ENCODE results near the gene PIGZ.

Gene PIGZ

GRCh38 chr3:196996454-196997265 lies 28.0 kb upstream of the PIGZ start:
- Histone ChIP-seq H3K27me3 (ENCODE audit: control insufficient read depth, insufficient read depth, low read length) (no peaks in the 10 kb centered on the region), H3K27ac (ENCODE audit: low read depth, low read length) (no peak overlapping the region), H3K36me3 (ENCODE audit: control insufficient read depth, insufficient read depth, low read length) (no peaks in the 10 kb centered on the region), H3K9ac (ENCODE audit: low read length) (no peak overlapping the region), H3K4me3 (ENCODE audit: low read length) (no peak overlapping the region), H3K4me1 (ENCODE audit: control insufficient read depth, insufficient read depth, low read length) (no peaks in the 10 kb centered on the region)

DNA sequence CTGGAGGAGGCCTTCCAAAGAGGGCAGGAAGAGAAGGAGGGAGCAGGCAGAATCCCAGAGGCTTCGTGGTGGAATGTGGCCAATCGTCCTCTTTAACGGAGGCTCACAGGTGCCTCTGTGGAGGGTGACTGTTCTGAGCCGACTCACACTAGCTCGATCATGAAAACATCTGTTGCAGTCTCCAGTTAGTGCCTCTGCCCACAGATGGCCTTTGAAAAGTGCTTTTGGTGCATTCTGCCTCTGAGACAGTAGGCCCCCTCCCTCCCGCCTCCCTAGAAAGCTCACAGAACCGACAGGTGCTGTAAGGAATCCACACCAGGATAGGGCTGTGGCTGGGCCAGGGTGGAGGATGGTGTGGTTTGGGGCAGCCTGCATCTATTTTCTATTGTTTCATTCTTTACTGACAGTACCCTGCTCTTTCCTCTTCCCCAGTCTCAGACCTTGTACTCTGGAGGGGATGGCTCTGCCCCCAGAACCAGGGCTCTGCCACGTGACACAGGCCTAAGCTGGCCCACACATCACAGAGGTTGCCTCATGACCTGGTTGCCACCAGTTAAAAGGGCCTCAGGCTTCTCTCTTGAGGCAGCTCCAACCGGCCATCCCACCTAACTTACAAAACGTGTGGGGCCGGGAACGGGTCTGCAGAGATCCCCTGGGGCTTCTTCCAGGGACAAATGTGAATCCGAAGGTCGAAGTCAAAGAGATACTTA lies 27.2 kb upstream of the PIGZ start:
- Histone ChIP-seq H3K9ac (ENCODE audit: low read length) (no peak overlapping the region), H3K4me3 (ENCODE audit: low read length) (no peak overlapping the region), H3K36me3 (ENCODE audit: control insufficient read depth, insufficient read depth, low read length) (no peaks in the 10 kb centered on the region), H3K27ac (ENCODE audit: low read depth, low read length) (no peak overlapping the region), H3K4me1 (ENCODE audit: control insufficient read depth, insufficient read depth, low read length) (no peaks in the 10 kb centered on the region), H3K27me3 (ENCODE audit: control insufficient read depth, insufficient read depth, low read length) (no peaks in the 10 kb centered on the region)

DNA sequence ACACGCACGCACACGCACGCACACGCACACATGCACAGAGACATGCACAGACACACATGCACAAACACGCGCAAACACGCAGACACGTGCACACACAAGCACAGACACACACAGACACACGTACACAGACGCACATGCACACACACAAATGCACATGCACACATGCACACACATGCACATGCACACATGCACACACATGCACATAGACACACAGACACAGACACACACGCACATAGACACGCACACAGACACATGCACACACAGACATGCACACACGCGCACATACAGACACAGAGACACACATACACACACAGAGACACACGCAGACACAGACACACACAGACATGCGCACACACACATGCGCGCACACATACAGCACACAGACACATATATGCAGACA lies 26.4 kb upstream of the PIGZ start:
- no peak overlapping the region for H3K27ac ChIP-seq (ENCODE audit: low read depth, low read length)
- no peaks in the 10 kb centered on the region for H3K27me3 ChIP-seq (ENCODE audit: control insufficient read depth, insufficient read depth, low read length)
- no peaks in the 10 kb centered on the region for H3K36me3 ChIP-seq (ENCODE audit: control insufficient read depth, insufficient read depth, low read length)
- no peak overlapping the region for H3K9ac ChIP-seq (ENCODE audit: low read length)
- no peak overlapping the region for H3K4me3 ChIP-seq (ENCODE audit: low read length)
- H3K4me1 ChIP-seq (ENCODE audit: control insufficient read depth, insufficient read depth, low read length) = no peaks in the 10 kb centered on the region

- H3K4me3 ChIP-seq (ENCODE audit: low read length) = no peak overlapping the region
- no peak overlapping the region for H3K27ac ChIP-seq (ENCODE audit: low read depth, low read length)
- no peaks in the 10 kb centered on the region for H3K36me3 ChIP-seq (ENCODE audit: control insufficient read depth, insufficient read depth, low read length)
- no peaks in the 10 kb centered on the region for H3K27me3 ChIP-seq (ENCODE audit: control insufficient read depth, insufficient read depth, low read length)
- no peaks in the 10 kb centered on the region for H3K4me1 ChIP-seq (ENCODE audit: control insufficient read depth, insufficient read depth, low read length)
- H3K9ac ChIP-seq (ENCODE audit: low read length) = no peak overlapping the region
Observed at GRCh38 chr3:196994056-196994455, 25.4 kb upstream of the PIGZ start.

DNA sequence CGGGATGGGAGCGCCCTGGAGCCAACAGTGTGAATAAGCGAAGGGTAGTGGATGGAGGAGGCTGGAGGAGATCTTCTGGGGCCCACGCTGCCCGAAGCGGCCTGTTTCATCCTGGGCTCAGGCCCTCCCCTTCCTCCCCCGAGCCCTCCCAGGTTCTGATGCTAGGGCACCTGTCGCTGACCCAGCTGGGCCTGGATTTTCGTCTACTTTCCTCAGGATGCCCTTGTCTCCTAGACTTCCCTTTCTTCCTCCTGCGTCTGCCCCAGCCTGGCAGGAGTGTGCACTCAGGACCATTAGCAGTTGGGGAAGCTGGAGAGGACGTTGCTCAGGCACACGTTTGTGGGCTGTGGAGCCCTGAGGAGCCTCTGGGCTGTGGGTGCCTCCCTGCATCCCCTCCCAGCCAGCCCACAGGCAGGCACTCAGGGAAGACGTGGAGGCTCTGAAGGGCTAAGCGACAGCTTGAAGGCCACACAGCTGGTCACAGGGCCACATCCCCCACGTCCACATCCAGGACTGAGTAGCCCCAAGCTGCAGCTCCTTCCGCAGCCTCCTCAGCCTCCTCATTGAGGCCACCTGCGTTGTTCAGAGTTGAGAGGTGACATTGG lies 23.9 kb upstream of the PIGZ start:
- H3K9ac ChIP-seq (ENCODE audit: low read length) = no peak overlapping the region
- no peak overlapping the region for H3K4me3 ChIP-seq (ENCODE audit: low read length)
- no peaks in the 10 kb centered on the region for H3K27me3 ChIP-seq (ENCODE audit: control insufficient read depth, insufficient read depth, low read length)
- no peaks in the 10 kb centered on the region for H3K4me1 ChIP-seq (ENCODE audit: control insufficient read depth, insufficient read depth, low read length)
- no peak overlapping the region for H3K27ac ChIP-seq (ENCODE audit: low read depth, low read length)
- no peaks in the 10 kb centered on the region for H3K36me3 ChIP-seq (ENCODE audit: control insufficient read depth, insufficient read depth, low read length)

- Histone ChIP-seq H3K4me3 (ENCODE audit: low read length) (no peak overlapping the region), H3K4me1 (ENCODE audit: control insufficient read depth, insufficient read depth, low read length) (no peaks in the 10 kb centered on the region), H3K9ac (ENCODE audit: low read length) (no peak overlapping the region), H3K27me3 (ENCODE audit: control insufficient read depth, insufficient read depth, low read length) (no peaks in the 10 kb centered on the region), H3K36me3 (ENCODE audit: control insufficient read depth, insufficient read depth, low read length) (no peaks in the 10 kb centered on the region), H3K27ac (ENCODE audit: low read depth, low read length) (no peak overlapping the region)
Observed at GRCh38 chr3:196991581-196992460, 23.2 kb upstream of the PIGZ start.

DNA sequence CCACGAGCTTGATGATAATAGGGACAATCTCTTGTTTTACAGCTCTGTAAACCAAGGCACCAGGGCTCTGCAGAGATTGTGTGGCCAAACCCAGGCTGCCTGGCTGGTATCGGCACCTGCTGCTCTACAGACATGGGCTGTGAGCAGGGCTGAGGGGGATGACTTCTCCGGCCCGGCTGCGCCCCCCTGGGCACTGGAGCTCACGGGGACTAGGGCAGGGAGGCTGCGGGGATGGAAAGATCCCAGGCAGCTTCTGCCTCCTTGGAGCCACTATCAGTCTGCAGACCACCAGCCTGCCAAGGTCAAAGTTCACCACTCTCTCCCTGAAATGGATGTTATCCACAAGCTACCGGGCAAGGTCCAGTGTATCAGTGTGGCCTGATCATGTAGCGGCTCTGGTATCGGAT lies 22.0 kb upstream of the PIGZ start:
- no peaks in the 10 kb centered on the region for H3K36me3 ChIP-seq (ENCODE audit: control insufficient read depth, insufficient read depth, low read length)
- H3K27ac ChIP-seq (ENCODE audit: low read depth, low read length) = no peak overlapping the region
- H3K27me3 ChIP-seq (ENCODE audit: control insufficient read depth, insufficient read depth, low read length) = no peaks in the 10 kb centered on the region
- no peak overlapping the region for H3K9ac ChIP-seq (ENCODE audit: low read length)
- H3K4me3 ChIP-seq (ENCODE audit: low read length) = no peak overlapping the region
- H3K4me1 ChIP-seq (ENCODE audit: control insufficient read depth, insufficient read depth, low read length) = no peaks in the 10 kb centered on the region

DNA sequence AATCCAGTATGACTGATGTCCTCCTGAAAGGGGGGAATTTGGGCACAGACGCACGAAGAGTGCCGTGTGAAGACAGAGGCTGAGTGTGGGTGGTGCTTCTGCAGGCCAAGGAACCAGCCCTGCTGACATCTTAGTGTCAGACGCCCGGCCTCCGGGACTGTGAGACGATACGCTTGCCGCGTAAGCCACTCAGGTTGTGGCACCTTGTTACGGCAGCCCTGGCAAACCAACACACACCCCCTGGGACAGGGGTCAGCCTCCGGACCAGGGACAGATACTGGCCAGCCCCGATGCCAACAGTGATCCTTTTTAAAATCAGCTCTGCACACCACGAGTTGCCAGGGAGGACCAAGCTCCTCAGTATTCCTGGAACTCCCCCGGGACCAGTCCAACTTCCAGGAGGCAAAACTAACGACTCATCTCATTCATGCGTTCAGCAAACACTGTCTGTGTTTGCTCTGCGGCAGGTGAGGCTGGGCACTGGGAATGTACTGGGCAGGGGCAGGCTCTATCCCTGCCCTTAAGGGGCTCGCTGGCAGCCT lies 21.2 kb upstream of the PIGZ start:
- no peaks in the 10 kb centered on the region for H3K4me1 ChIP-seq (ENCODE audit: control insufficient read depth, insufficient read depth, low read length)
- no peak overlapping the region for H3K27ac ChIP-seq (ENCODE audit: low read depth, low read length)
- H3K27me3 ChIP-seq (ENCODE audit: control insufficient read depth, insufficient read depth, low read length) = no peaks in the 10 kb centered on the region
- no peaks in the 10 kb centered on the region for H3K36me3 ChIP-seq (ENCODE audit: control insufficient read depth, insufficient read depth, low read length)
- no peak overlapping the region for H3K4me3 ChIP-seq (ENCODE audit: low read length)
- H3K9ac ChIP-seq (ENCODE audit: low read length) = no peak overlapping the region

- Histone ChIP-seq H3K36me3 (ENCODE audit: control insufficient read depth, insufficient read depth, low read length) (no peaks in the 10 kb centered on the region), H3K9ac (ENCODE audit: low read length) (no peak overlapping the region)
Observed at GRCh38 chr3:196988241-196989029, 19.8 kb upstream of the PIGZ start.

DNA sequence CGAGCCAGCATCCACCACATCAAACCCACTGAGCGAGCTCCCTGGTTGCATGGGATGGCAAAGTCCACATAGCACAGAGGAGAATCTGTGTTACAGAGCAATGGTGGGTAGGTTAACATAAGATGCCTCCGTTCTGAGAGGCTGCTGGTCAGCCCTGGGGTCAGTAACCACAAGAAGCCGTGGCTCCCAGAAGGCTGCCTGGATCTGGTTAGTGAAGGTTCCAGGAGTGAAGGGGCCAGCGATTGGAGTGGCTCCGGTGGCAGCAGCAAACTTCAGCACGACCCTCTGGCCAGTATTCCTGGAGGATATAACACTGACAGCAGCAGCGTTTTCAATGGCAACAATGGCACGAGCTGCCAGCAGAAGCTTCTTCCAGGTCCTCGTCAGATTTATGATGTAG lies 18.4 kb upstream of the PIGZ start:
- no peaks in the 10 kb centered on the region for H3K4me1 ChIP-seq (ENCODE audit: control insufficient read depth, insufficient read depth, low read length)

More at GRCh38 chr3:196988241-196989029, 19.8 kb upstream of the PIGZ start:
- no peaks in the 10 kb centered on the region for H3K27me3 ChIP-seq (ENCODE audit: control insufficient read depth, insufficient read depth, low read length)
- H3K27ac ChIP-seq (ENCODE audit: low read depth, low read length) = no peak overlapping the region
- no peaks in the 10 kb centered on the region for H3K4me1 ChIP-seq (ENCODE audit: control insufficient read depth, insufficient read depth, low read length)
- H3K4me3 ChIP-seq (ENCODE audit: low read length) = no peak overlapping the region

More for the DNA sequence above, 18.4 kb upstream of the PIGZ start:
- no peak overlapping the region for H3K4me3 ChIP-seq (ENCODE audit: low read length)
- no peaks in the 10 kb centered on the region for H3K36me3 ChIP-seq (ENCODE audit: control insufficient read depth, insufficient read depth, low read length)
- no peak overlapping the region for H3K27ac ChIP-seq (ENCODE audit: low read depth, low read length)
- no peaks in the 10 kb centered on the region for H3K27me3 ChIP-seq (ENCODE audit: control insufficient read depth, insufficient read depth, low read length)
- no peak overlapping the region for H3K9ac ChIP-seq (ENCODE audit: low read length)

Data from rectal smooth muscle tissue (tissue), 1 donor.